Thyroid gland (tissue), 4 donors: ENCODE data around the gene KLF5.

ENCODE experiments used
- POLR2A ChIP-seq, 2 donors: fragments of 450-650 bp; IDR thresholded peaks; one replicate each; pipeline ENCODE4 v1.6.1; 2017; ENCODE audit warnings: antibody characterized with exemption in 2 of 2, mild to moderate bottlenecking in 2 of 2, moderate library complexity in 1 of 2
- TF ChIP-seq, protein P1 (sequence below), 6 experiments: fragments of 200-600 bp in 3 of 6; fragments of 450-650 bp in 3 of 6; sonication (generic) in 3 of 6; IDR thresholded peaks; one replicate each; pipeline ENCODE4 v1.5.1; 2016 to 2019; ENCODE audit warnings: antibody characterized with exemption in 6 of 6, mild to moderate bottlenecking in 2 of 6, inconsistent platforms in 1 of 6, moderate library complexity in 1 of 6

DNA sequence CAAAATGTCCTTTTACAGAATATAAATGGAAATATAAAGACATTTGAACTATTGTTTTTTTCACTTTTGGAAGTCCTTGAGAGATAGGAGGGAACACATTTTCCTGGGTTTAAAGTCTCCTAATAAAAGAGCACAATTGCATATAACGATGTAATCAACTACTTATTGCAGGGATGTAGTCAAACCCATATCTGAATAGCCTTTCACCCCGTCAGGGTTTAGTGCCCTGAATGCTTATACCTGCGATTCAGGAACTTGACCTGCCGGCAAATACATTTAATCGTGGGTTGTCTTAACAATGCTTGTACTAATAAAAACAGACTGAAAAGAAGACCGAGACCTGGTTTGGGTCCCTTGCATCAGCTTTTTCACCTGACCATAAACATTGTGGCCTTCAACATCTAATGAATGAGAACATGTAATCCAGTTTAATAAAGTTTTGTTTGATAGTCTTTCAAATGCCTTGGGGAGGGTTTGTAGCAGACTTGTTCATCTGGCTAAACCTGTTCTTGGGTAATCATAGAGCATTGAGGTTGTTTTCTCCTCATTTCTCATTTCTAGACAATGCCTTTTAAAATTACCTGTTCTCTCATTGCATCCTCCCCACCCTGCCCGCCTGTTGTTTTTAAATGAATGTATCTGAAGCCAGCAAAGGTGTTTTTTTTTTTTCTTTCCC lies 7.0 kb downstream of the KLF5 start:
- TF ChIP-seq POLR2A (IDR thresholded peaks at IDR 0.05): no peak
- TF ChIP-seq, protein P1, sequence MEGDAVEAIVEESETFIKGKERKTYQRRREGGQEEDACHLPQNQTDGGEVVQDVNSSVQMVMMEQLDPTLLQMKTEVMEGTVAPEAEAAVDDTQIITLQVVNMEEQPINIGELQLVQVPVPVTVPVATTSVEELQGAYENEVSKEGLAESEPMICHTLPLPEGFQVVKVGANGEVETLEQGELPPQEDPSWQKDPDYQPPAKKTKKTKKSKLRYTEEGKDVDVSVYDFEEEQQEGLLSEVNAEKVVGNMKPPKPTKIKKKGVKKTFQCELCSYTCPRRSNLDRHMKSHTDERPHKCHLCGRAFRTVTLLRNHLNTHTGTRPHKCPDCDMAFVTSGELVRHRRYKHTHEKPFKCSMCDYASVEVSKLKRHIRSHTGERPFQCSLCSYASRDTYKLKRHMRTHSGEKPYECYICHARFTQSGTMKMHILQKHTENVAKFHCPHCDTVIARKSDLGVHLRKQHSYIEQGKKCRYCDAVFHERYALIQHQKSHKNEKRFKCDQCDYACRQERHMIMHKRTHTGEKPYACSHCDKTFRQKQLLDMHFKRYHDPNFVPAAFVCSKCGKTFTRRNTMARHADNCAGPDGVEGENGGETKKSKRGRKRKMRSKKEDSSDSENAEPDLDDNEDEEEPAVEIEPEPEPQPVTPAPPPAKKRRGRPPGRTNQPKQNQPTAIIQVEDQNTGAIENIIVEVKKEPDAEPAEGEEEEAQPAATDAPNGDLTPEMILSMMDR (IDR thresholded peaks at IDR 0.05): no peak
